K562 (cell line): Measurements from ENCODE around the gene SPATA24. TPM values are rescaled to one million over a fixed set of nuclear protein-coding genes. Genes with fewer than 3 reads are reported as not detected.
A peak's percentile ranks its signal among the peaks of the same experiment; 100 is the strongest.

Experiments
- ARHGAP35 ChIP-seq: fragments of 450-650 bp; IDR thresholded peaks from 2 replicates; pipeline ENCODE4 v1.6.1; 2018; ENCODE audit not compliant: partially characterized antibody
- ATF3 ChIP-seq, 2 experiments: fragments of 450-650 bp in 1 of 2; sonication (generic) in 1 of 2; formaldehyde crosslinking in 1 of 2; IDR thresholded peaks in 1 of 2; conservative IDR thresholded peaks in 1 of 2; 2 replicates each; pipeline versions ENCODE4 v1.6.1 to v1.8.1; 2016 to 2023; ENCODE audit warnings: mild to moderate bottlenecking in 2 of 2, moderate library complexity in 2 of 2, inconsistent platforms in 1 of 2, missing genetic modification reagents in 1 of 2
- ELF4 ChIP-seq: fragments of 450-650 bp; formaldehyde crosslinking; IDR thresholded peaks from 2 replicates; pipeline ENCODE4 v1.4.0; 2022; ENCODE audit warnings: missing genetic modification characterization
- ETS1 ChIP-seq: conservative IDR thresholded peaks from 2 replicates; pipeline ENCODE4 v1.6.1; 2011; ENCODE audit warnings: low read depth, mild to moderate bottlenecking, low read length; ENCODE audit not compliant: control insufficient read depth
- GTF2B ChIP-seq: IDR thresholded peaks from 2 replicates; pipeline ENCODE4 v1.6.1; 2011; ENCODE audit not compliant: insufficient read length; ENCODE audit errors: extremely low read depth
- HNRNPLL ChIP-seq: fragments of 200-400 bp; formaldehyde crosslinking; IDR thresholded peaks from 2 replicates; pipeline ENCODE4 v1.6.1; 2017; ENCODE audit warnings: low read length, low read depth, mild to moderate bottlenecking; ENCODE audit not compliant: poor library complexity, severe bottlenecking
- HNRNPUL1 ChIP-seq: fragments of 200-400 bp; formaldehyde crosslinking; IDR thresholded peaks from 2 replicates; pipeline ENCODE4 v1.6.1; 2017; ENCODE audit warnings: low read length
- KLF1 ChIP-seq: fragments of 450-650 bp; IDR thresholded peaks from 2 replicates; pipeline ENCODE4 v1.6.1; 2016; ENCODE audit warnings: missing genetic modification characterization, missing compliant biosample characterization
- MAZ ChIP-seq, 2 experiments: fragments of 450-650 bp in 1 of 2; sonication (generic) in 1 of 2; formaldehyde crosslinking; IDR thresholded peaks in 1 of 2; conservative IDR thresholded peaks in 1 of 2; 2 replicates each; pipeline versions ENCODE4 v1.4.0 to v1.5.0; 2020; ENCODE audit warnings: mild to moderate bottlenecking in 1 of 2, missing genetic modification reagents in 1 of 2
- MTA3 ChIP-seq: fragments of 450-650 bp; formaldehyde crosslinking; IDR thresholded peaks from 2 replicates; pipeline ENCODE4 v1.6.1; 2017; ENCODE audit warnings: mild to moderate bottlenecking, borderline replicate concordance
- NBN ChIP-seq: fragments of 450-650 bp; IDR thresholded peaks from 2 replicates; pipeline ENCODE4 v1.6.1; 2016; ENCODE audit warnings: low read depth, mild to moderate bottlenecking
- RBM25 ChIP-seq: fragments of 200-400 bp; formaldehyde crosslinking; IDR thresholded peaks from 2 replicates; pipeline ENCODE4 v1.6.1; 2018; ENCODE audit warnings: low read length, low read depth, moderate library complexity; ENCODE audit not compliant: severe bottlenecking
- RBM39 ChIP-seq: fragments of 200-400 bp; formaldehyde crosslinking; optimal IDR thresholded peaks from 2 replicates; pipeline ENCODE3; 2018; ENCODE audit warnings: low read depth, low read length
- SMARCA4 ChIP-seq: fragments of 450-650 bp; IDR thresholded peaks from 2 replicates; pipeline ENCODE4 v1.6.1; 2016
- SP1 ChIP-seq: sonication (generic); formaldehyde crosslinking; IDR thresholded peaks from 2 replicates; pipeline ENCODE4 v1.8.1; 2022; ENCODE audit warnings: mild to moderate bottlenecking, missing genetic modification reagents
- TBL1XR1 ChIP-seq, 2 experiments: IDR thresholded peaks; 2 replicates each; pipeline ENCODE4 v1.6.1; 2012; ENCODE audit warnings: improper control_type of control experiment in 2 of 2, low read length in 2 of 2, mild to moderate bottlenecking in 1 of 2
- ZNF146 ChIP-seq: IDR thresholded peaks from one replicate; pipeline ENCODE4 v1.6.1; 2018; ENCODE audit warnings: missing compliant biosample characterization; ENCODE audit not compliant: unreplicated experiment
- polyA plus RNA-seq, 8 experiments: library from polyadenylated mRNA; depleted of rRNA in 4 of 8; stranded (reverse) in 5 of 8; unstranded in 3 of 8; fragments of >200 nt; fragmentation: Nextera tagmentation in 2 of 8; fragmentation: Illumina TruSeq in 1 of 8; extraction: Ambion mirVana in 2 of 8; extraction: Trizol in 1 of 8; gene quantifications; 2 replicates each; pipeline versions ENCODE4 v1.2.1 to v1.2.3, GENCODE V29; 2011 to 2014; ENCODE audit warnings: inconsistent platforms in 1 of 8, missing spikeins in 1 of 8
- total RNA-seq, 7 experiments: library from RNA; depleted of rRNA in 6 of 7; stranded (reverse); fragments of >200 nt in 6 of 7; fragmentation: Illumina TruSeq in 2 of 7; extraction: Trizol in 2 of 7; gene quantifications; 2 replicates each; pipeline versions ENCODE4 v1.2.1 to v1.2.3, GENCODE V29; 2011 to 2021; ENCODE audit warnings: low replicate concordance in 1 of 7
- TF ChIP-seq, protein P1 (sequence below): fragments of 250-450 bp; sonication (Bioruptor Pico); IDR thresholded peaks from 2 replicates; pipeline ENCODE4 v1.4.0; 2020; ENCODE audit warnings: mild to moderate bottlenecking, moderate library complexity, borderline replicate concordance
- TF ChIP-seq, protein P2 (sequence below): sonication (generic); formaldehyde crosslinking; IDR thresholded peaks from 2 replicates; pipeline ENCODE4 v1.8.0; 2023; ENCODE audit warnings: mild to moderate bottlenecking, missing genetic modification reagents
- TF ChIP-seq, protein P3 (sequence below): fragments of 250-450 bp; sonication (Bioruptor Pico); IDR thresholded peaks from 2 replicates; pipeline ENCODE4 v1.5.0; 2022; ENCODE audit warnings: mild to moderate bottlenecking

SPATA24 gene
- total and polyA plus RNA-seq, 9 of the 15 experiments (the other 6 are each of a cell fraction or from before 2014, with no cell fraction given): 4.1 to 12.6 (median 8.0) TPM

DNA sequence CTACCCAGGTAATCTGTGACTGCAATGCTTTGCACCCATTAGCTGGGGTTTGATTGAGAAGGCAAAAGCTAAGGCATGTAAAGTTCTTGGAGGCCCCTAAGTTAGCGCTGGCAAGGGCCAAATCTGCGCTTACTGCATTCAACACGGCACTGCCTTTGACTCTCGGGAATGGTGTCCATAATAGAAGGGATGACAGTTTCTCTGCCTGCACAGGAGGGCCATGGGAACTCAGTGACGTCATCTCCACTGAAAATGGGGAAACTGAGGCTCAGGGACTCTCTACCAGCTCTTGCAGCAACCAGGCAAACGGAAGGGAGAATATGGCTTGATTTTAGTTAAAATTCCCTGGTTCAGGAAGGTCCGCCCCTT is 487 bp downstream of the SPATA24 start (continued):
- TF ChIP-seq, protein P1, sequence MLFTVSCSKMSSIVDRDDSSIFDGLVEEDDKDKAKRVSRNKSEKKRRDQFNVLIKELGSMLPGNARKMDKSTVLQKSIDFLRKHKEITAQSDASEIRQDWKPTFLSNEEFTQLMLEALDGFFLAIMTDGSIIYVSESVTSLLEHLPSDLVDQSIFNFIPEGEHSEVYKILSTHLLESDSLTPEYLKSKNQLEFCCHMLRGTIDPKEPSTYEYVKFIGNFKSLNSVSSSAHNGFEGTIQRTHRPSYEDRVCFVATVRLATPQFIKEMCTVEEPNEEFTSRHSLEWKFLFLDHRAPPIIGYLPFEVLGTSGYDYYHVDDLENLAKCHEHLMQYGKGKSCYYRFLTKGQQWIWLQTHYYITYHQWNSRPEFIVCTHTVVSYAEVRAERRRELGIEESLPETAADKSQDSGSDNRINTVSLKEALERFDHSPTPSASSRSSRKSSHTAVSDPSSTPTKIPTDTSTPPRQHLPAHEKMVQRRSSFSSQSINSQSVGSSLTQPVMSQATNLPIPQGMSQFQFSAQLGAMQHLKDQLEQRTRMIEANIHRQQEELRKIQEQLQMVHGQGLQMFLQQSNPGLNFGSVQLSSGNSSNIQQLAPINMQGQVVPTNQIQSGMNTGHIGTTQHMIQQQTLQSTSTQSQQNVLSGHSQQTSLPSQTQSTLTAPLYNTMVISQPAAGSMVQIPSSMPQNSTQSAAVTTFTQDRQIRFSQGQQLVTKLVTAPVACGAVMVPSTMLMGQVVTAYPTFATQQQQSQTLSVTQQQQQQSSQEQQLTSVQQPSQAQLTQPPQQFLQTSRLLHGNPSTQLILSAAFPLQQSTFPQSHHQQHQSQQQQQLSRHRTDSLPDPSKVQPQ: no peak
- TF ChIP-seq KLF1 (tag) (no peak), NBN (no peak), ETS1 (no peak), RBM25 (no peak), RBM39 (peak; percentile 29), GTF2B (no peak), HNRNPLL (no peak), HNRNPUL1 (no peak), ARHGAP35 (no peak), ATF3 (IDR thresholded peaks at IDR 0.05) (peak; percentile 95; the same call in 1 of the 2 replicates), ATF3 (CRISPR knock-in tag; conservative IDR thresholded peaks at IDR 0.05) (no peak), ZNF146 (CRISPR knock-in tag) (peak; percentile 8), TBL1XR1 (IDR thresholded peaks at IDR 0.05; ENCODE audit: low read length in 2 of 2) (no peak), SP1 (CRISPR knock-in tag) (no peak), SMARCA4 (no peak), MAZ (CRISPR knock-in tag; conservative IDR thresholded peaks at IDR 0.05 in 1 of 2, IDR thresholded peaks at IDR 0.05 in 1 of 2) (no peak), ELF4 (CRISPR knock-in tag) (no peak), MTA3 (no peak)
- TF ChIP-seq, protein P2, sequence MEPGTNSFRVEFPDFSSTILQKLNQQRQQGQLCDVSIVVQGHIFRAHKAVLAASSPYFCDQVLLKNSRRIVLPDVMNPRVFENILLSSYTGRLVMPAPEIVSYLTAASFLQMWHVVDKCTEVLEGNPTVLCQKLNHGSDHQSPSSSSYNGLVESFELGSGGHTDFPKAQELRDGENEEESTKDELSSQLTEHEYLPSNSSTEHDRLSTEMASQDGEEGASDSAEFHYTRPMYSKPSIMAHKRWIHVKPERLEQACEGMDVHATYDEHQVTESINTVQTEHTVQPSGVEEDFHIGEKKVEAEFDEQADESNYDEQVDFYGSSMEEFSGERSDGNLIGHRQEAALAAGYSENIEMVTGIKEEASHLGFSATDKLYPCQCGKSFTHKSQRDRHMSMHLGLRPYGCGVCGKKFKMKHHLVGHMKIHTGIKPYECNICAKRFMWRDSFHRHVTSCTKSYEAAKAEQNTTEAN (CRISPR knock-in tag): no peak
- TF ChIP-seq, protein P3, sequence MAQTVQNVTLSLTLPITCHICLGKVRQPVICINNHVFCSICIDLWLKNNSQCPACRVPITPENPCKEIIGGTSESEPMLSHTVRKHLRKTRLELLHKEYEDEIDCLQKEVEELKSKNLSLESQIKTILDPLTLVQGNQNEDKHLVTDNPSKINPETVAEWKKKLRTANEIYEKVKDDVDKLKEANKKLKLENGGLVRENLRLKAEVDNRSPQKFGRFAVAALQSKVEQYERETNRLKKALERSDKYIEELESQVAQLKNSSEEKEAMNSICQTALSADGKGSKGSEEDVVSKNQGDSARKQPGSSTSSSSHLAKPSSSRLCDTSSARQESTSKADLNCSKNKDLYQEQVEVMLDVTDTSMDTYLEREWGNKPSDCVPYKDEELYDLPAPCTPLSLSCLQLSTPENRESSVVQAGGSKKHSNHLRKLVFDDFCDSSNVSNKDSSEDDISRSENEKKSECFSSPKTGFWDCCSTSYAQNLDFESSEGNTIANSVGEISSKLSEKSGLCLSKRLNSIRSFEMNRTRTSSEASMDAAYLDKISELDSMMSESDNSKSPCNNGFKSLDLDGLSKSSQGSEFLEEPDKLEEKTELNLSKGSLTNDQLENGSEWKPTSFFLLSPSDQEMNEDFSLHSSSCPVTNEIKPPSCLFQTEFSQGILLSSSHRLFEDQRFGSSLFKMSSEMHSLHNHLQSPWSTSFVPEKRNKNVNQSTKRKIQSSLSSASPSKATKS (CRISPR knock-in tag): no peak
